ENCODE data around the gene LRP1-AS. TPM values are rescaled to one million over a fixed set of nuclear protein-coding genes. Genes with fewer than 3 reads are reported as not detected.
A peak's percentile ranks its signal among the peaks of the same experiment; 100 is the strongest.
"Not testable (repeated sequence)": the region's sequence is repeated elsewhere in the genome, so short reads cannot be mapped to it uniquely, and the experiment has no call there.

LRP1-AS gene
- total RNA-seq, 2 experiments from 2014 or later: not detected

- ChIA-PET CTCF (interaction anchor here (0.8 to 11.4 kb wide), 31 partner anchors 9 to 373 kb away, joined by 3 to 228 read pairs (median 7); partner anchors contain the start of genes NEMP1, SHMT2, STAT6 and ZBTB39), POLR2A (interaction anchor here (0.9 kb wide), 1 partner anchor 46 kb away, joined by 3 read pairs; no protein-coding TSS in a partner anchor)
- H3K36me3 Mint-ChIP-seq: peaks cover 3% of the 10 kb centered on the region
- DNase-seq: no peak
- peaks cover 6% of the 10 kb centered on the region for H3K27me3 Mint-ChIP-seq
- peaks cover 10% of the 10 kb centered on the region for H3K9me3 Mint-ChIP-seq
- intact Hi-C loops (cut with micrococcal nuclease): loop anchor here (1.0 kb wide), 2 partner anchors 49 to 59 kb away; no protein-coding TSS in a partner anchor
- no peak overlapping the region for H3K4me3 Mint-ChIP-seq
- H3K4me1 Mint-ChIP-seq (ENCODE audit: low read depth): peaks cover 17% of the 10 kb centered on the region
- no peak overlapping the region for H3K27ac Mint-ChIP-seq
Observed at GRCh38 chr12:57123813-57124212, 23.6 kb downstream of the LRP1-AS start.

DNA sequence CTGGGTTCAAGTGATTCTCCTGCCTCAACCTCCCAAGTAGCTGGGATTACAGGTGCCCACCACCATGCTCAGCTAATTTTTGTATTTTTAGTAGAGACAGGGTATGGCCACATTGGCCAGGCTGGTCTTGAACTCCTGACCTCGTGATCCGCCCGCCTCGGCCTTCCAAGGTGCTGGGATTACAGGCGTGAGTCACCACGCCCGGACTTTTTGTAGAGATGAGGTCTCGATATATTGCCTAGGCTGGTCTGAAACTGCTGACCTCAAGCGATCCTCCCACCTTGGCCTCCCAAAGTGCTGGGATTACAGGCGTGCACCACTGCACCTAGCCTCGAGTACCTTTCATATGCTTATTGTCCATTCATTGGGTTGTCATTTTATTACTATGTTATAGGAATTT, 26.7 kb downstream of the LRP1-AS start:
- DNase-seq; H3K27me3 Mint-ChIP-seq; H3K27ac Mint-ChIP-seq; intact Hi-C loops (cut with micrococcal nuclease); H3K36me3 Mint-ChIP-seq; H3K4me3 Mint-ChIP-seq: not testable (repeated sequence)
- Mint-ChIP-seq H3K9me3 (peaks cover 10% of the 10 kb centered on the region), H3K4me1 (ENCODE audit: low read depth) (peaks cover 17% of the 10 kb centered on the region)
- CTCF ChIA-PET: interaction anchor here (0.6 to 11.4 kb wide), 9 partner anchors 8 to 364 kb away, joined by 3 to 228 read pairs (median 5); partner anchors contain the start of gene STAT6
- POLR2A ChIA-PET: interaction anchor here (0.8 kb wide), 1 partner anchor 28 kb away, joined by 3 read pairs; no protein-coding TSS in a partner anchor

DNA sequence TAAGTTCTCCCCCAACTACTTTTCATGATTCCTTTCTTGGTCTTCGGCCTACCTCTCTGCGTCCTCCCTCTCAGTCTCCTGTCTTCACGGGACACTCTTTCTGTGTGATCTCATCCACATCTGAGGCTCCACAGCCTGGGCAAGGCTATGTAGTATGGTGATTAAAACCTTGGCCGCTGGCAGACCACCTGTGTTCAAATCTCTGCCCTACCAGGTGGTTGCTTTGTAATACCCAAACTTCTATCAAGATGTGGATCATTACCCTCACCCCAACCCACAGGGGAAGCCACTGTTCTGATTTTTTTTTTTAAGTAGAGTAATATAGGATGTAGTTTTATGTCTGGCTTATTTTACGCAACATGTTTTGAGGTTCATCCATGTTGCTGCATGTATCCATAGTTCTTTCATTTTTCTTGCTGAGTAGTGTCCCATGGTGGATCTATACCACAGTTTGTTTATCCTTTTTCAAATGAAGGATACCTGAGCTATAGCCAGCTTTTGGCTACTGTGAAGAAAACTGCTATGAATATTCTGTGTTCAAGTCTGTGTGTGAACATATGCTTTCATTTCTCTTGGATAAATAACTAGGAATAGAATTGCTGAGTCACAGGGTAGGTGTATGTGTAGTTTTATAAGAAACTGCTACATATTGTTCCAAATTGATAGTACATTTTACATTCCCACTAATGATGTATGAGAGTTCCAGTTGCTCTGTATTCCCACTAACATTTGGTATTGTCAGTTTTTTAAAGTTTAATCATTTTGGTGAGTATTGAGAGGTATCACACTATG, 27.9 kb downstream of the LRP1-AS start:
- H3K4me3 Mint-ChIP-seq: no peak overlapping the region
- no peak for DNase-seq
- H3K27me3 Mint-ChIP-seq: no peaks in the 10 kb centered on the region
- H3K36me3 Mint-ChIP-seq: peaks cover 3% of the 10 kb centered on the region
- intact Hi-C loops (cut with micrococcal nuclease): loop anchor here (10.0 kb wide), 1 partner anchor 285 kb away; no protein-coding TSS in a partner anchor
- POLR2A ChIA-PET: no interaction called here
- H3K9me3 Mint-ChIP-seq: peaks cover 10% of the 10 kb centered on the region
- H3K4me1 Mint-ChIP-seq (ENCODE audit: low read depth): peaks cover 16% of the 10 kb centered on the region
- no peak overlapping the region for H3K27ac Mint-ChIP-seq
- CTCF ChIA-PET: interaction anchor here (0.7 to 11.4 kb wide), 6 partner anchors 50 to 123 kb away, joined by 3 to 228 read pairs (median 5); partner anchors contain the start of gene MYO1A

- DNase-seq: peak; percentile 32
- intact Hi-C loops (cut with micrococcal nuclease): loop anchor here (10.0 kb wide), 1 partner anchor 284 kb away; no protein-coding TSS in a partner anchor
- no peaks in the 10 kb centered on the region for H3K27me3 Mint-ChIP-seq
- H3K36me3 Mint-ChIP-seq: peaks cover 2% of the 10 kb centered on the region
- POLR2A ChIA-PET: no interaction called here
- H3K4me3 Mint-ChIP-seq: no peak overlapping the region
- peaks cover 5% of the 10 kb centered on the region for H3K9me3 Mint-ChIP-seq
- H3K4me1 Mint-ChIP-seq (ENCODE audit: low read depth): peaks cover 11% of the 10 kb centered on the region
- no peak overlapping the region for H3K27ac Mint-ChIP-seq
- CTCF ChIA-PET: interaction anchor here (0.7 to 11.4 kb wide), 6 partner anchors 12 to 124 kb away, joined by 3 to 228 read pairs (median 4); partner anchors contain the start of gene MYO1A
Observed at GRCh38 chr12:57118711-57119271, 28.6 kb downstream of the LRP1-AS start.

GRCh38 chr12:57116580-57117281, 30.7 kb downstream of the LRP1-AS start:
- POLR2A ChIA-PET: no interaction called here
- Mint-ChIP-seq H3K9me3 (no peaks in the 10 kb centered on the region), H3K36me3 (no peaks in the 10 kb centered on the region), H3K27me3 (no peaks in the 10 kb centered on the region), H3K27ac (no peak overlapping the region), H3K4me1 (ENCODE audit: low read depth) (peaks cover 26% of the 10 kb centered on the region), H3K4me3 (no peak overlapping the region)
- no peak for DNase-seq
- CTCF ChIA-PET: interaction anchor here (0.8 to 1.8 kb wide), 6 partner anchors 8 to 329 kb away, joined by 3 to 6 read pairs (median 4); no protein-coding TSS in a partner anchor
- intact Hi-C loops (cut with micrococcal nuclease): loop anchor here (10.0 kb wide), 1 partner anchor 282 kb away; no protein-coding TSS in a partner anchor

GRCh38 chr12:57112492-57113294, 34.7 kb downstream of the LRP1-AS start:
- Mint-ChIP-seq H3K27me3 (no peaks in the 10 kb centered on the region), H3K9me3 (no peaks in the 10 kb centered on the region), H3K4me3 (peak overlapping the region; percentile 90), H3K4me1 (ENCODE audit: low read depth) (peaks cover 36% of the 10 kb centered on the region), H3K27ac (peak overlapping the region; percentile 95), H3K36me3 (peaks cover 21% of the 10 kb centered on the region)
- ChIA-PET POLR2A (interaction anchor here (0.6 to 5.0 kb wide), 26 partner anchors 9 to 830 kb away, joined by 3 to 83 read pairs (median 8); partner anchors contain the start of genes LRP1, NAB2, NACA and NEMP1), CTCF (interaction anchor here (0.6 to 6.2 kb wide), 42 partner anchors 8 to 429 kb away, joined by 3 to 261 read pairs (median 8); partner anchors contain the start of genes INHBE, LRP1, MYO1A and NAB2)
- no peak for DNase-seq
- intact Hi-C loops (cut with micrococcal nuclease): loop anchor here (1.0 to 10.0 kb wide), 7 partner anchors 43 to 465 kb away; partner anchors contain the start of gene ATP5F1B

- Mint-ChIP-seq H3K4me1 (ENCODE audit: low read depth) (peaks cover 49% of the 10 kb centered on the region), H3K27me3 (no peaks in the 10 kb centered on the region)
- CTCF ChIA-PET: interaction anchor here (0.6 to 6.2 kb wide), 40 partner anchors 8 to 1306 kb away, joined by 3 to 261 read pairs (median 8); partner anchors contain the start of genes INHBE, LRP1, MYO1A and NAB2
Observed at GRCh38 chr12:57111031-57111734, 36.2 kb downstream of the LRP1-AS start, which contains the start of gene STAT6. STAT6 (minus strand) TSS chr12:57111362; CDS start chr12:57108278, 3,084 bp downstream.

GRCh38 chr12:57110104-57111030, 37.1 kb downstream of the LRP1-AS start:
- Mint-ChIP-seq H3K36me3 (peaks cover 39% of the 10 kb centered on the region), H3K27ac (peak overlapping the region; percentile 95), H3K9me3 (no peaks in the 10 kb centered on the region), H3K4me3 (peak overlapping the region; percentile 90), H3K4me1 (ENCODE audit: low read depth) (peaks cover 53% of the 10 kb centered on the region), H3K27me3 (no peaks in the 10 kb centered on the region)
- POLR2A ChIA-PET: interaction anchor here (0.6 to 5.0 kb wide), 12 partner anchors 14 to 130 kb away, joined by 3 to 83 read pairs (median 14); partner anchors contain the start of genes LRP1, NAB2, NEMP1 and SHMT2
- CTCF ChIA-PET: interaction anchor here (0.6 to 6.2 kb wide), 27 partner anchors 10 to 356 kb away, joined by 3 to 261 read pairs (median 13); partner anchors contain the start of genes LRP1, MYO1A, NAB2 and NEMP1
- intact Hi-C loops (cut with micrococcal nuclease): loop anchor here (1.0 to 10.0 kb wide), 6 partner anchors 23 to 463 kb away; partner anchors contain the start of genes ATP5F1B and NEMP1
- peak; percentile 88 for DNase-seq

More at GRCh38 chr12:57111031-57111734, 36.2 kb downstream of the LRP1-AS start, which contains the start of gene STAT6:
- POLR2A ChIA-PET: interaction anchor here (0.6 to 5.0 kb wide), 24 partner anchors 8 to 475 kb away, joined by 3 to 83 read pairs (median 9); partner anchors contain the start of genes ARHGAP9, LRP1, NAB2 and NACA
- peaks cover 35% of the 10 kb centered on the region for H3K36me3 Mint-ChIP-seq
- no peaks in the 10 kb centered on the region for H3K9me3 Mint-ChIP-seq
- intact Hi-C loops (cut with micrococcal nuclease): loop anchor here (1.0 to 10.0 kb wide), 6 partner anchors 24 to 464 kb away; partner anchors contain the start of genes ATP5F1B and NEMP1
- peak; percentile 89 for DNase-seq
- H3K4me3 Mint-ChIP-seq: peak within 1 kb of the TSS; percentile 90
- peak within 1 kb of the TSS; percentile 95 for H3K27ac Mint-ChIP-seq
